Glomerular visceral epithelial cell (primary cell): ENCODE data around the gene KERA.

Experiments used
- DNase-seq: peaks from one replicate; pipeline ENCODE4 v3.0.0-alpha.2; 2016; ENCODE audit errors: extremely low spot score

Gene KERA

GRCh38 chr12:91073426-91073825, 15.6 kb upstream of the KERA start:
- DNase-seq, result no peak

DNA sequence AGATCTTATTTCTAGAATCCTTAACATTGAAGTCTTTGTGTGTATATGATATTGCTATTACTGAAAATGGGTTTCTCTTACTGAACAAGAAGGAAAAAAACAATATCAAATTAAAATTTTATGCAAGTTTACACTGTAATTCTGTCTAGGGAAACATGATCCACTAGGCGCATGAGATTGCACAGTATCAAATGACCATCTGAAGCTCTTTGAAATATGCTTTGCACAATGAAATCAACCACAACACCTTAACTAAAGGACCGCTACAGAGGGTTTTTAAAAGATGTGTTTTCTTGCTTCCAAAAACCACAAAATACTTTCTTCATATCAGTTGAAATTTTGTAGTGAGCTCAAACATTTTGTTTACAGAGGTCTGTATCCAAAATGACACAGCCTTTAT, 15.1 kb upstream of the KERA start:
- DNase-seq, result no peak

DNA sequence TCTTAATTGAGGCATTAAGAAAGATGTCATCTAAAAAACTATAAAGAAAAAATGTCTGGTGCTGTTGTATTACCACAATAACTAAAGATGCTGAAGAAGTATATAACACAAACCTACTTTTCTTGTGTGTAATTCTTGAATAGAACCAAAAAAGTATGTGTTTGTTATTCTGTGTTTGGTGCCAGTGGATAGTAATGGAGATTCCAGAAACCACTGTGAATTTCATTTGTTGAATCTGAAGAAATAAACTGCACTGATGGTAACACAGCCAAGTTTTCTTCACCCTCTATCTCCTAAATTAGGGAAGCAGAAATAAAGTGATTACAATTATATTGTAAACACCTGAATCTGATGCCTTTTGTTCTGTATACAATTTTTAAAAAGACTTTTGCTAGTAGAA, 13.1 kb upstream of the KERA start:
- DNase-seq, result no peak

DNA sequence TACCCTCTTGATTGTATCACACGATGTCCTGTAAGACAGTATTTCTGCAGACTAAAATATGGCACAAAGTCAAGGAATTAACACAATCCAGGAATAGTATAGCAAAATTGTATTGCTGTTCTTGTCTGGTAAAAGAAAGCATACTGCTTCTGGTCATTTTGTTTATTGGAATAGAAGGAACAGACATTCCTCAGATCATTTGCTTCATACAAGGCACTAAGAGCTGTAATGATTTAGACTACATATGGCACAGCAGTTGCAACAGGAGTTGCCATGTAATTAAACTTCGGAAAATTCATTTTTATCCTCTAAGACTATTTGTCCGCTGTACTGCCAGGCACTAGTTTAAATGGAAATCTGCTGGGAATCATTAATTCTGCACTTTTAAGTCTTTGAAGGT, 7.6 kb upstream of the KERA start:
- DNase-seq, result no peak

- DNase-seq, result no peak
Observed at GRCh38 chr12:91064640-91065039, 6.8 kb upstream of the KERA start.

- DNase-seq, result no peak
Observed at GRCh38 chr12:91061091-91061490, 3.3 kb upstream of the KERA start.

- no peak for DNase-seq
Observed at GRCh38 chr12:91059211-91059610, 1.4 kb upstream of the KERA start.

DNA sequence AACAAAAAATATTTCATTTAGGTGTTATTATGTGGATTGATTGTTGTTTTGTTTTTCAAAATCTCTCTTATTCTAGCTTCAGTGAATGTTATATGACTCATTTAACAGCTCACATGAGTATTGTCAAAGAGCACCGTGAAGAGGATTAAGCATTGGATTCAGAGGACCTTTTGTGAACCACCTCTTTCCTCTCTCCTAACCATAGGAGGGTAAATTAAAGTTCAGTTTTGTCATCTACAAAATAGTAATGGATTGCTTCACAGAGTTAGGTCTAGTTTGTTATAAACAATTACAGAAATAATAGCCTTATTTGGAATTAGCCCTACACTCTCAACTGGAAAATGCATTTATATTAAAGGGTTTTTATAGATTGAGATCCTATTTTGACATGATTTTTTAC, 962 bp upstream of the KERA start:
- no peak for DNase-seq

GRCh38 chr12:91056488-91056887, 1.3 kb downstream of the KERA start:
- no peak for DNase-seq

DNA sequence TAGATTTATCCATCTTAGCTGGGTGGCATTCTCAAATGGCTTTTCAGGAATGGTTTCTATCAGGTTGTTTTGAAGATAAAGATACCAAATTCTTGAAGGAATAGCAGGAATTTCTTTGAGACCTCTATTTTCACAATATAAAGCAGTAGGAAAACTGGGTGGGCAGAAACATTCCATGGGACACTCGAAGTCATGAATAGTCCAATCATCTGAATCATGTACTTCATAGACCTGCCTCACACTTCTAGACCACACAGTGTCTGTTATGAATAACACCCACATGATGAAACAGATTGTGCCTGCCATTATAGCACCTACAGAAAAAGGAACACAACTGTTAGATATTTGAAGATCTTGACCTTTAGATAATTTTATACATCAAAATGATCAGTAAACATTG, 1.8 kb downstream of the KERA start:
- DNase-seq, result no peak

- peak; percentile 6 for DNase-seq
Observed at GRCh38 chr12:91053951-91054715, 3.7 kb downstream of the KERA start.

GRCh38 chr12:91052026-91052425, 5.8 kb downstream of the KERA start:
- DNase-seq, result no peak

DNA sequence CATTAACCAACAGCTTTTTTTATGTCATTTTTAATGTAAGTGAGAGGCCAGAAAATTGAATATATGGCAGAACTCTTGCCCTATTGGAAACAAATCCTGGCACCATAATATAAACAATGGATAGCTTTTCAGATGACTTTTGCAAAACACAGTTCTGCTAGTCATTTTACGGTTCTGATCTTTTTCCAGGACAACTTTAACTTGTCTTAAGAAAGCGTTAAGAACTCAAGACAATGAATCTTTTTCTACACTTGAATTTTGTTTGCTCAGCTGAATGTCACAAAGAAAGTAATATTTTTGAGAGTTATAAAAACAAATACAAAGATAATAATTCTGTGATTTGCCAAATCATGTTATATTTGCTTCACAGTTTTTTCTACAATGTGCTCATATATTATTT, 13.2 kb downstream of the KERA start:
- no peak for DNase-seq

DNA sequence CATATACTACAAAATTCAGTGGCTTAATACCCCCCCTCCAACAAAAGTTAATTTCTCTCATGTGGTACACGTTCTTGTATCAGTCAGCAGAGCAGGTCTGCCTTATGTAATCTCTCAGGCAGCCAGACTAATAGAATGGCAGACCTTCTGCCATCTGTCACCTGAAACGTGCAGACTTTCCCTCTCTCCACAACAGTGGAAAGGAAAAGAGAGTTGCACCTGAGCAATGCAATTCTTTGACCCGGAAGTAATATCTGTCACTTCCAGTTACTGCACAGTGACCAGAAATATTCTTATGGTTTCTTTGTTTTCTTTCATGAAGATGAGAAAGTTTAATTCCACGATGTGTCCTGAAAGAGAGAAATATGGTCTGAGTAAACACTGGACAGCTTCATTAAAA, 14.4 kb downstream of the KERA start:
- DNase-seq, result no peak

GRCh38 chr12:91040096-91040755, 17.6 kb downstream of the KERA start:
- DNase-seq, result no peak

- DNase-seq, result no peak
Observed at GRCh38 chr12:91037276-91037675, 20.5 kb downstream of the KERA start.

- DNase-seq, result no peak
Observed at GRCh38 chr12:91033251-91033650, 24.6 kb downstream of the KERA start.

- DNase-seq, result peak; percentile 67
Observed at GRCh38 chr12:91023326-91024004, 34.4 kb downstream of the KERA start.

- DNase-seq, result no peak
Observed at GRCh38 chr12:91021076-91021475, 36.7 kb downstream of the KERA start.

DNA sequence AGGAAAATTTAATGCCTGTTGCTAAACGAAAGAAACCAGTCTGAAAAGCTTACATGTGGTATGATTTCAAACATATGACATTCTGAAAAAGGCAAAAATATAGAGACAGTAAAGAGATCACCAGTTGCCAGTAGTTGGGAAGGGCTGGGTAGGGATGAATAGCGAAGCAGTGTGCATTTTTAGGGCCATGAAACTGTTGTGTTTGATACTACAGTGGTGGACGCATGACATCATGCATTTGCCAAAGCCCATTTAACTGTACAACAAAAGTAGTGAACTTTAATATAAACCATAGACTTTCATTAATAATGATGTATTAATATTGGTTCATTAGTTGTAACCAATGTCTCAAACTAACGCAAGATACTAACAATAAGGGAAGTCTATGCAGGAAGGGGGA, 38.4 kb downstream of the KERA start:
- no peak for DNase-seq

DNA sequence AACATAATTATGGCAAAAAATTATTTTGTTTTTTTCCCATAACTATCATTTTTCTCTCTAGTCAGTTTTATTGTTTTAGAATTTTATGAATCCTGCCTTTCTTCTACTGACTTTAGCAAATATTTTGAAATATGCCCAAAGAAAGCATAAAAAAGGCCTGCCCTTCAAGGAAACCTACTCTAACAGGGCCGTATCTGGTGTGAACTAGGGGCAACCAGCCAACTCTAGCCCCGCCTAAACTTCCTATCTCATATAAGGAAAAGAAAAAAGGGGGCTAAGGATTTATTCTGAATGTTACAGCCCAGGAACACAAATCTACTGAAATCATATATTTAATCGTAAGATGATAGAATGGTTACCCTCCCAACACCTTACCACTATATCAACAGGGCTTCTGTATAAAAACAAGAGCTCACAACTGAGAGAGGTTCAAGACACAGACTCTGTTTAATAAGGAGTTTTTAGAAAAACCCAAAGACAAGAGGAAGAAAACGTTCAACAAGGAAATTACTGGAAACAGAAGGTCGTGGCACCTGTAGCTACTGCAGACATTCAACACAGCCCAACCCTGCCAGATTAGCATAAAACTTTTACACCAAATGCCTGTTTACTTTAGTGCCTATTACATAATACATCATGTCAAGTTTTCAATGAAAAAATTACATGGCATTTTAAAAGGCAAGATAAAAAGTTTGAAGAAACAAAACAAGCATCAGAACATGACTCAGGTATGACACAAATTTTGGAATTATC, 40.1 kb downstream of the KERA start:
- DNase-seq, result no peak

DNA sequence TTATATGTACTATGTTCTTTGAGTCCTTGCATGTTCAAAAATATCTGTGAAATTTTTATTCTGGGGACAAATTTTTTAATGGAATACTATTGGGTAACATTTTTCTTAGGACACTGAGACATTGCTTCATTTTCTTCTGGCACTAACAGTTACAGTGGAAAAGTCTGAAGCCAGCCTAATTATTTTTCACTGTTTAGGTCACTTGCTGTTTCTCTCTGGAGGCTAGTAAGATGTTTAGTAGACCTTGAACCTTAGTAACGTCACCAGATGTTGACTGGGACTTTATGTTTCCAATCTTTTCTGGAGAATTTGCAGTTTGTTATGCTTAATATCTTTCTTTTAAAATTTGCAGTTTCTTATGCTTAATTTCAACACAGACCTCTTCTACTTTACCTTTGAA, 40.8 kb downstream of the KERA start:
- DNase-seq, result no peak
